Measurements from ENCODE around the gene STK4.

Gene STK4

DNA sequence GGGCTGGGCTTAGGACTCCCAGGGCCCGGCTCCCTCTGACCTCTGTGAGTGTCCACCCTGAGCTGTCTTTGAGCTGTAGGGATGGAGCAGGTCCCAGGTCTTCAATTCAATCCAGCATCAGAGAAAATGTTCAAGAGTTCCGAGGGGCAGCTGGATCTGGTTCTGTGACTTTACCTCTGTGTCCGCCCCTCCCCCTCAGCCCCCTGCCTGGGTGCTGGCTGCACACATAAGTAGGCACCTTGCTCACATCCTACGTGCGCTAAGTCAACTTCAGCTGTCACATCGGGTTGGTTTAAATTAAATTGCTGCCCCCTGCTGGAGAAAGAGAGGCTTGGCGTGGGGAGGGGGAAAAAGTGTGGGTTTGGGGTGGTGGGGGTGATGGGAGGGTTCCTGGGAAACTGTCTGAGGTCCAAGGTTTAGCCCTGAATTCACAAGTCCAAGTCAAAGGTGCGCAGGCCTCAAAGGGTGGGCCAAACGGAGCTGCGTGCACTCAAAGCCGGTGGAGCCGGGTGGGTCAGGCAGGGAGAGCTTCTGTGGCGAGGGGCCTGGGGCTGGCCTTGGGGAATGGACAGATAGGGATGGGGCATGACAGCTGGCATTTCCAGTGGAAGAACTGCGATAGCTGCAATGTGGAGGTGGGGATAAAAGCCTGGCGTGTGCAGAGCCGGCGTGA is 145.6 kb downstream of the STK4 start:
- DNase-seq (ENCODE audit: low spot score): no peak

DNA sequence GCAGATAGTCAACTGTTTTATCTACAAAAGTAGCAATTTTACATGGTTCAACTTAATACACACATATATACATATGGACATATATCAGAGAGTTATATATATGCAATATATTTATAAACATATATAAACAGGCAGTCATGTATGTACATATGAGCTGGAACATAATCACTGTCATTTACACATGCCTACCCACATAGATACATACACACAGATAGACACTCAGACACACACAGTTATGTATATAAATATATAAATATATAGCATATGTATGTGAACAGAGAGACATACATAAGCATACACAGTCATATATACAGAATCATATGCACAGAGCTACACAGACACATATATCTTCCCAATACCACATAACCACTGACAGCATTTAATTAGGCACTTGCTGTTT is 146.4 kb downstream of the STK4 start:
- no peak for DNase-seq (ENCODE audit: low spot score)

DNA sequence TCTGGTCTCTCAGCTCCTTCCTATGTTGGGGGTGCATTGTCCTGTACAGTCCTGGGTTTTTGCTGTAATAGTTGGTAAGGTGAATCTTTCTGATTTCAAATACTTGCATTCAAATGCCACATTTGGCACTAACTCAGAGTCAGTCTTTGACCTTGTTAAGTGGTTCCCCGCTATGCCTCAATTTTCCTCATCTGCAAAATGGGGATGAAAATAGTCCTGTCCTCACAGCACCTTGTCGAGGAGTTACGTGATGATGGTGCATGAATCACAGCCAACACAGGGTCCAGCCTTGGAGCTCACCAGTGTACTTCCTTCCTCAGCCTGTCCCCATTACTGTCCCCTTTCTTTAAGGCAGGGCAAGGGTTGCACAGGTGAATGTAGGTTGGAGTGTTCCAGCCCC is 147.6 kb downstream of the STK4 start:
- no peak for DNase-seq (ENCODE audit: low spot score)

DNA sequence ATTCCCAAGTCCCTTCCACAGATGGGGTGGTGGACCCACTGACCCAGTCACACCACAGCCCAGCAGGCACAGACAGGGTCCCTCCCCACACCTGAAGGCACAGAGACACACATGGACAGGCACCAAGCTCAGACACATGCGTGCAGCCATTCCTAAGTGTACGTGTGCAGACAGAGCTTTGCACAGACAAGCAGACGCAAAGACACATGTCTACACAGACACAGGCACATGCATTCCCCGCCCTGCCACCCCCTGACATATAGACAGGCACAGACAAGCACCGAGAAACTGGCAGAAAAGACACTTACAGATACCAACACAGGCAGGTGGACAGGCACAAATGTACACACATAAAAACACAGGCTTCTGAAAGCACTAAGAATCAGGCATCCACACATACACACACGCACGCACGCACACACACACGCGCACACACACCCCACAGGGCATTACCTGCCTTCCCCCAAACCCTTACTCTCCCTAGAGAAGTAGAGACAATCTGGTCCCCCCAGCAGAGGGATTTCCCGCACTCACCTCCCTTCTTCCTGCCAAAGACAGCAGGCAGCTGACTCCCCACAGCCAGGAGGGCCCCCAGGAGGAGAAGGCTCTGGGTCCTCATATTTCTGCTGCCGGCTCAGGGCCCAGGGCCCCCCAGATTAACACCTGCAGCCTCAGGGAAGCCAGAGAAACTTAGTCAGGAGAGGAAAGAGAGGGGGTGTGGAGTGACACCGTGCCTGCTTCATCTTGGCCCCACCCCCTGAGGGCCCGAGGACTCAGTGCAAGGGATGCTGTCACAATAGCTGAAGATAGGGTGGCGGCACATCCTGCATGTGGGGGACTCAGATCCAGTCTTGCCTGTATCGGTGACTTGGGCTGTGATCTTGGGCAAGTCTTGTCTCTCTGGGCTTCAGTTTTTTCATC is 148.4 kb downstream of the STK4 start, which contains the start of gene WFDC5:
Gene WFDC5 (minus strand): TSS at position 710 of the 921 bp plus-strand sequence. CDS start 91 bp downstream, at position 619.
- DNase-seq (ENCODE audit: low spot score): peak; percentile 28

DNA sequence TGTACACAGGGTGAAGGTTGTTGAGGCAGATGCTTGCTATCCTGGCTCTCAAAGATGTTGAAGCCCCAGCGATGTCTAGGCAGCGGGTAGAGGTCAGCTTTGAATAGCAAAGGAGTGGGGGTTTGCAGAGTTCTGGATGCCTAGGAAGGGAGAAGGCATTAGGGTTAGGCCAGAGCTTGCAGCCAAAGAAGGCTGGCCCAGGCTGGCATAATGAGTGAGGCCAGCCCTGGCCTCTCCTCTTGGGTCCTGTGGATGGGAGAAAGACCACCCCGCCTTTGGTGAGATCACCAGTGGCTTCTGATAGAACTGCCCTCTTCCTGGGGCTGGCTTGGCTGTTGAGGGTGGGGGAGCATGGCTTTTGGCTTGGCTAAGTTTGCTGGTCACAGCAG is 149.1 kb downstream of the STK4 start:
- DNase-seq (ENCODE audit: low spot score): peak; percentile 24

DNA sequence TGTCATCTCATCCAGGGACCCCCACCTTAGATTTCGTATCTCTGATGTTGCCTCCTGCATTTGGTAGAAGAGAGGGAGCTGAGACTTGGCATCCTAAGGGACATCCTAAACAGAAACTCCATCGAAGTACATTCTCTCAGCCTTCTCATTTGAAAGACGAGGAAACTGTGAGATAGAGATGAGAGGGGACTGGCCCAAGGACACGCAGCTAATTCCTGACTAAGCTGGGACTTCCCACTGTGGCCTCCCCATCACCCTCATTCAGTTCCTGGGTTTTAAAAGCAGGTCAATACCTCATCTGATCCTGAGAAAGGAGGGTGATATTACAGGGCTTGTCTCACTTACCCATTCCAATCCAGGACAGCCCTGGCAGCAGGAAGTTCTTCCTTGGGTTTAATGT is 149.5 kb downstream of the STK4 start:
- DNase-seq (ENCODE audit: low spot score): peak; percentile 5

DNA sequence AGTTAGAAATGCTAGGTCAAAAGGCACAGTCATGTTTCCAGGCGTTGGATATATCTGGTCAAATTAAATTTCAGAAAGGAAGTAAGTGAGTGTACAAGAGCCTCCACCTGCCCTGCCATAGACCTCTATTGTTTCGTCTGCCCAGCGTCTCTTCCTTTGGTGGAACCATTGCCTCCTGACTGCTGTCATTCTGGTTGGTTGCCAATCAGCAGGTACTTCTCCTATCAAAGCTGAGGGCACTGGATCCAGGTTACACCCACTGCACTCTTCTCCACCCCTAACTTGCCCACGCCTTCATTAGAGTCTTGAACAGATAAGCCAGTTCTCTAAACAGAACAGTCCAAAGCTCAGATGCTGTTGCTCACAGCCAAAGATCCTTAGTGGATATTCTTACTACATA is 151.3 kb downstream of the STK4 start:
- DNase-seq (ENCODE audit: low spot score): no peak

DNA sequence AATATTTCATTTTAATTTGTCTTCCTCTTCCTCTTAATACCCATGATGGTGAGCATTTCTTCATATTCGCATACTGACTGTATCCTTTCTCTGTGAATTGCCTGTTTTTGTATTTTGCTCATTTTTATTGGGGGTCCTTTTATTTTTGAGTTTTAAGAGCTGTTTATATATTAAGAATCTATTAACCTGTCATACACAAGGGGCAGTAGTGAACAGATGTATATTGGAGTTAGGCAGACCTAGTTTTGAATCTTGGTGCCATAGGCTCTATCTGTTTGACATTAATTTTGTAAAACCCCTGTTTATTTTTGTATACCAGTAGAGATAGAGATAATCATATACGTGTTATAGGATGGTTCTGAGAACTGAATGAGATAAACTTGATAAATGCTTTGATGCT is 151.7 kb downstream of the STK4 start:
- no peak for DNase-seq (ENCODE audit: low spot score)

DNA sequence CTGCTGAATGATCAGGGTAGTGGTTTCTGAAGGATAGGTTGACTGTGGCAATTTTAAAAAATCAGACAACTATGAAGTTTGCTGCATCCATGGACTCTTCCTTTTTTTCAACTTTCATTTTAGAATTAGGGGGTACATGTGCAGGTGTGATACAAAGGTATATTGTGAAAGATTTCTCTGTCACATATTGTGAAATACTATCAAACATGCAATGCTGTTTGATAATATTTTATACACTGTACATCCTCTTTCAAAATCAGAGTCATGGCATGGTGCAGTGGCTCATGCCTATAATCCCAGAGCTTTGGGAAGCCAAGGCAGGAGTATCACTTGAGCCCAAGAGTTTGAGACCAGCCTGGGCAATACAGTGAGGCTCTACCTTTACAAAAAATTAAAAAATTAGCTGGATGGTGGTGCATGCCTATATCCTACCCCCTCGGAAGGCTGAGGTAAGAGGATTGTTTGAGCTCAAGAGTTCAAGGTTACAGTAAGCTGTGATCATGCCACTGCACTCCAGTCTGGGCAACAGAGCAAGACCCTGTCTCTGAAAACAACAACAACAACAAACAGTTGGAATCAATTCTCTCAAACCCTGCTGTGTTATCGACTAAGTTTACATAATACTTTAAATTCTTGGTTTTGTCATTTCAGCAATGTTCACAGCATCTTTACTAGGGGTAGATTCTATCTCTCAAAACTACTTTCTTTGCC is 153.4 kb downstream of the STK4 start:
- no peak for DNase-seq (ENCODE audit: low spot score)

DNA sequence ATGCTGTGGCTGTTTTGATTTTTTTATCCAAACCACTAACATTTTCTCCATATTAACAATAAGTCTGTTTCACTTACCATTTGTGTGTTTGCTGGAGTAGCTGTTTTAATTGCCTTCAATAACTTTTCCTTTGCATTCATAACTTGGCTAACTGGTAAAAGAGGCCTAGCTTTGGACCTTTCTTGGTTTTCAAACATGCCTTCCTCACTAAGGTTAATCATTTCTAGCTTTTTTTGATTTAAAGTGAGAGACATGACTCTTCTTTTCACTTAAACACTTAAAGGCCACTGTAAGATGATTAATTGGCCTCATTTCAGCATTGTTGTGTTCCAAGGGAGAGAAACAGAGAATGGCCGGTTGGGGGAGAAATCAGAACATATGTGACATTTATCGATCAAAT is 155.1 kb downstream of the STK4 start:
- no peak for DNase-seq (ENCODE audit: low spot score)

DNA sequence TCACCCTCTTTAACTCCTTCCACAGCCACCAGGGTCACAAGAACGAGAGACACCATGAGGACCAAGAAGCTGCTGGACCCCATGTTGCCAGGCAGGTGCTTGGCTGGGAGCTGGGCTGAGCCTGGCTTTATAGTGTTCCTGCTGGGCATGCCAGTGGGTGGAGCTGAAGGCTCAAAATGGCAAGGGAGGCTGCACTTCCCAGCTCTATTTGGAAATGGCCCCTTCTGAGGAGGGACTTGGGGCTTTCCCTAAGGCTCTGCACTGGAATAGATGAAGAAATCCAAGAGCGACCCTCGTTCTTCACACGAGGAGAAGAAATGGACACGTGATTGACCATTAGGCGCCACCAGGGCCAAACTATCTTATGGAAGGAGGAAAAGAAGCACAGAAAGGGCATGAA is 158.1 kb downstream of the STK4 start, which contains the start of gene WFDC12:
Gene WFDC12 (minus strand): TSS at position 101 of the 400 bp plus-strand sequence. CDS start 18 bp downstream, at position 83.
- DNase-seq (ENCODE audit: low spot score): no peak

DNA sequence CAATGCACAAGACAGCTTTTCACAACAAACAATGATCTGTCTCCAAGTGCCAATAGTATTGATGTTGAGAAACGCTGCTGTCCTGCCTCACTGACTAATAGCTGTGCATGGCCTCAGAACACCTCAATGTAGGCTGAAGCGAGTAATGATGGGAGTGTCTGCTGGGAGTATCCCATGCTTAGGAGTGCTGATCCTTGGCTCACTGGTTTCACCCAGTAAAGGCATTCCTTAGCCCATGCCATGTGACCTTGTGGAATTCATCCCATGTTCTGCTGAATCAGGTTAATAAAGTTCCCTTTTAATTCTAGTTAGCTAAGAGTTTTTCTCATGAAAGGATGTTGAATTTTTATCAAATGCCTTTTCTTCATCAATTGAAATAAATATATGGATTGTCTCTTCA is 161.8 kb downstream of the STK4 start:
- no peak for DNase-seq (ENCODE audit: low spot score)

Data from D341Med (cell line).